GM18870 (cell line): ENCODE results near the gene HIVEP2.

Source experiments
- ATAC-seq: cut with Tn5 transposase; IDR thresholded peaks from one replicate; pipeline ENCODE4 v1.9.1; 2021; ENCODE audit warnings: moderate library complexity; ENCODE audit not compliant: unreplicated experiment

HIVEP2 gene

DNA sequence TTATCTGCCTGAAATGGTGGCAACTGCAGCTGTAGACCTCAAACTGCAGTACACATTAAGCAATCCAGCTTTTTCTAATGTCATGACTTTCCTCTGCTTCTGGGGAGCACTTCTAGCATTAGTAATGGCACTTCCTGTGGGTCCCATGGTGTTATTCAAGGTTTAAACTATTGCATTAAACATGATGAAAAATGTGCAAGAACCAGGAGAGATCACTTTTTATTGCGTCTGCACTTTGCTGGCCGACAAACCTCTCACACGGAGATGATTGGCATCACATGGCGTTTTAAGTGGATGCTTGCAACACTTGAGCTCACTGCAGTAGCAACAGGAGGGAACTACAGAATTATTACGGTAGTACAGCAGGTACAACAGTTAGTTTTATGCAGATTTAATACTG is 148.4 kb downstream of the HIVEP2 start:
- no peak for ATAC-seq

DNA sequence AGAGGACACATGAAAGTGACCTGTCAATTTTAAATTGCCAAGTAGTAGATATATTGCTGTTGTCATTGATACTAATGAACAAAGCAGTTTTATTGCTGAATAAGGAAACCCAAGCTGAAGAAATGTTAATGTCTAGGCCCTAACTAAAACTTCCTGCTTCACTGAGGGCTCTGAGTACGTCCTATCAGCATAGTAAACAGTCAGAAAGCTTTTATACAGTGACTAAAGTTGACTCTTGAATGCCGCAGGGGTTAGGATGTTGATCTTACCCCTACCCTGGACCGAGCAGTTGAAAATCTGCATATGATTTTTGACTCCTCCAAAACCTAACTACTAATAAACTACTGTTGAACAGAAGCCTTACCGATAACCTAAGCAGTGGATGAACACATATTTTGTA is 149.0 kb downstream of the HIVEP2 start:
- ATAC-seq = no peak

DNA sequence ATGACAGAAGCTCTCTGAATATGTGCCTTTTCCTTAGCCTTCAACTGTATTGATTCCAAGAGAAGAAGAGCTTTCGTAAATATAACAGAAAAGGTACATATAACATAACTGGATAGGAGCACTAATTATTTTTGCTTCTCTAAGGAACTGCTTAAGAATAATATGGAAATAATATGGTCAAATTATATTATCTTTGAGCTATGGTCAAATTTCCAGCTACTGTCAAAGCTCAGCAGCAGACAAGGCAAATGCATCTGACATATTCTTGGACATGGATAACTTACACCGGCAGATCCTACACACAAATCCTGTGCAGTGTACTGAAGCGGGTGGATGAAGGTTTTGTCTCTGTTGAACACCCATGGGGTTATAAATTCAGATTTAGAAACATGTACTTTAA is 150.6 kb downstream of the HIVEP2 start:
- no peak for ATAC-seq

DNA sequence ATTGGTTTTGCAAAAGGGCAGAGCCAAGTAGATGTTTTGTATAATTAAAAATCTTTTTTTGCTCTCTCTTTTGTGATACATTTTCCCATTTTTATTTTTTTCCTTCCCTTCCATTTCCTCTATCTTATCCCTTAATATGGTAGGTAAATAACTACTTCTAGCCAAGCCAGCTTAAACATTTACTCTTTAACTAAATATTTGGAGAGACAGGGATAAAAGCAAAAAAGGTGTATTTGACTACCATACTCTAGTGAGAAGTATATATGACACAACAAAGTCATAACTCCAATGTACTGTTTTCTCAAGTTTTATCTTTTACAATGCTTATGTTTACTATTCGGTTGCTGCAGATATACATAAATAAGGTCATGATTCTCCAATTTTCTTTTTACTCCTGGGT is 154.7 kb downstream of the HIVEP2 start:
- no peak for ATAC-seq

DNA sequence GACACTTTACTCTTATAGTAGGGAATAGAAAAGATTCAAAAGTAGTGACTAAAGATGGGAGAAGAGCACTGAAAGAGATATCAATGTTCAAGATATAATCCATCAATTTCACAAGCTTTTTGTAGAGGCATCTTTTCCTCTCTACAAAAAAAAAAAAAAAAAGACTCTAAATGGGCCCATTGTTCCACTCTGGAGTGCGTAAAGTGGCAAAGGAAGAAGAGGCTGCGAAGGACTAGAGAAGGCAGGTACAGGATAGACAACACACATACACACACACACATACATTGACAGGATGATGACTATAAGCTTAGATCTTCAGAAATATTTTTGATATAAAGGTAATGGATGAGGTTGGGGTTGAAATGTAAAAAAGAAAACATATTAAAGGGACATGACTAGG is 157.6 kb downstream of the HIVEP2 start:
- ATAC-seq = no peak

DNA sequence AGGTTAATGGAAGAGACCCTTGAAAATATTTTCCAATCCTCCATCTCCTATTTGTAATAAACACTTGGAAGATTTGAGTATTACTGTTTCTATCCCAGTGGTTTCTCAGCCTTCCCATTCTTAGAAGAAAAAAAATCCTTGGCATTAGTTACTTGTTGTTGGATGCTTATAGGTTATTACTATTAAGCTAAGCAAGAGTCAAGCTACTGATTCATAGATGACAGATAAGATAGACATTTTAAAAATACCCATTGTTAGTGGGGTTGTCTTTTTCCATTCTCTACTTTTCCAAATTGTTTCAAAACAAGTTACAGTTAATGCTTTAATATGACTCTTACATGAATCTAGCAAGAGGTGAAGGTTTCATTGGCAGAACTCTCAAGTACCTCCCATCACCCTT is 158.5 kb downstream of the HIVEP2 start:
- no peak for ATAC-seq

DNA sequence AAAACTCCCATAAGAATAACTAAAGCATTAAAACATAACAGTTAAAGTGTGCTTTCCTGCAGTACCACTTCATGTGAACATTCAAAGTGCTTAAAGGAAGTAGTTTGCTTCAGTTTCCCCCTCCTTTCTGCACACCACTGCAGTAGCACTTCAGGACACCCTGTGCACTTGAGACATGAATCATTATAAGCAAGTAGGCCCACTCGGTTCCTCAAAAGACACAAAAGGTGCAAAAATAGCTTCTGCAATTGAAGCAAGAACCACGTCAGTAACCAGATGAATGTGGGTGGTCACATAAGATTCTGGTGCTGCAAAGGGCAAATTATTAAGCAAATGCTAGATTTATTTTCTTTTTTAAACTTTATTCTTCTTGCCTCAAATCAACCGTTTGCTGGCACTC is 160.6 kb downstream of the HIVEP2 start:
- peak; percentile 98 for ATAC-seq

DNA sequence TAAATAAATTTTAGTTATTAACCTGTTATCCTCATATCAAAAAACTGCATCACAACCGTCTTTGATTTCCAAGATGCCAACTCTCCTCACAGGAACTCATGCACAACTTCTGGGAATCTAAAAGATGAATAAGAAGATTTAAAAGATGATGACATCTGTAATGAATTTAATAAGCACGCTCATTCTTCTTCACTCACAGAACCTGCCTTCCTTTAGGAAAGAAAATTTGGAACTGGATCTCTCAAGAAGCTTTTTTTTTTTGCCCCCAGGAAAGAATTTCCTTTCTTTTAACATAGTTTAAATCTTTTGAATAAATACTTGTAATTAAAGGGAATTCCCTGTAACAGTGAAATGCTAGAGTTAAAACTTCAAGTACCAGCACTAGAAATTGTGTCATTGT is 161.5 kb downstream of the HIVEP2 start:
- ATAC-seq = no peak

DNA sequence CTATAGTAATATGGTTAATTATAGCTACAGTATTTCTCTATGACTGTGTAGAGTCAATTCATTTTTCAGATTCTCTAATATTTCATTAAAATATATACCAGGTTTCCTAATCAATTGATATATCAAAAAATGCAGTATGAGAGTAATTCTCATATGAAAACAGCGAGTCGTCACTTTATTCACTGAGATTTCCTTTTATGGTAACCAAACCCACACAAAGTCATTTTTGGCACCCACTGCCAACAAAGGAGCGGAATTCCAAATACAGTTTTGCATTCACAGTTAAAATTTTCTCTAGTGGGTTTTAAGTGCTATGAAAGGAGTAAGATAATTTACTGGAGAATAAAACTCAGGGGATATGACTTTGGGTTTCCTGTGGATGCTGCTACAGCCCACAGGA is 163.8 kb downstream of the HIVEP2 start:
- ATAC-seq = no peak

DNA sequence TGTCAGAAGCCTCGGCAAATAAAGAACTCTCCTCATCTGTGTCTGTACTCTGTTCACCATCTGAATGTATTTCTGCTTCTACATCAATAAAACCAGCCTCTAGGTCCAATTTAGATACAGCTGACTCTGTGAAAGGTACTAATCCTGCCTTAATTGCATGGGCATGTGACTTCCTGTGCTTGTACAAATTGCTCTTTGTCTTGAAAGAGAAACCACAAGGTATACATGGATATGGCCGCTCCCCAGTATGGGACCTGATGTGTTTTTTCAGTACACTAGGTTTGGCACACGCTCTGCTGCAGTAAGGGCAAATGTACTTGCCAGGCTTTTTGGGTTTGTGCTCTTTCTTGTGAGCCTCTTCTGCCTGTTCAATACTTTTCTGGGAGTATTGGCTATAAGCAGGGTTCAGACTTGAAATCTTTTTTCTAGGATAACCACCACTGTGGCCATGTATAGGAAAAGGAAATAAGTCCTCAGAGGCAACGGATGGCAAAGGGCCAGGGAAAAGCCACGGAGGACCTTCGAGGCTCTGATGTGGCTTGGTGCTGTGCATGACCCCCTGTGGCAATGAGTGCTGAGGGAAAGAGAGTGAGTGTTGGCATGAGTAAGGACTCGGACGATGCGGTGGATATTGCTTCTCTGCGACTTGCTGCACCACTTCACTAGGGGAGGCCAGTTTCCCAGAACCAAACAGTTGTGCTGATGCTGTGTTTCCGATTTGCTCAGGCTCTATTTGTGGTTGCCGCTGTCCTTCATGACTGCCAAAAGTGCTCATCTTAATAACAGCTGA is 170.9 kb downstream of the HIVEP2 start:
- no peak for ATAC-seq

DNA sequence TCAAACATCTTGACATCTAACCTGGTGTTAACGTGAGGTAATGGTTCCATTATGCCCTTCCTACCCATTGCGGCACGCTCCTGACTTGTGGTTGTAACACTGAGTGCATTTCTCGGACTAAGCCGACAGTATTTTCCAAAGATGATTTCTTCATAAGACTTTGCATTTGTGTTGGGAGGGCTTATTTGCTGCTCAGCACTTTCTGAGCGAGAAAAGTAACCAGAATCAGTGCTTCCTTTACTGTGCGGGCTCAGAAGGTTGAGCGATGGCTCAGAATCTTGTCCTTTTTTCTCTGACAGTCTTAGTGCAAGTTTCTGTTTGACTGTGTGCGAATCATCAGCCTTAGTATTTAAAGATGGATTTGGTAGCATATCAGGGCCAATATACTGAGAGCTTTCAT is 171.7 kb downstream of the HIVEP2 start:
- ATAC-seq = no peak

DNA sequence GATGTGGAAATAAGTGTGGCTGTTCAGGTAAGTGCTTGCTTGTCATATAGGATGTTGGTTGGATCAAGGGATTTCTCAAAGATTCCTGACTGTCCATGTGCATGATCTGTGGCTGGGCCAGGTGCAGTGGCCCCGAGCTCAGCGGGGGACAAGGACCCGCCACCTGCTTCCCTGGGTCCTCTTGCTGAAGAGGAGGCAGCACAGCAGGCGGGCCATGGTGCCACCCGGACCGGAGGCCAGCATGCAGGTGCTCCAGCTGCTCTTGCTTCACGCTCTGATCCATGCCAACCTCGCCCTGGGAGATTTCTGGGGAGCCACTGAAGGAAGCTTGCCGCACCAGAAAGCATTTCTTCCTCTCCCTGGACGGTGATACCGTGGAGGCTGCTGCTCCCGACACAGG is 173.8 kb downstream of the HIVEP2 start:
- no peak for ATAC-seq

DNA sequence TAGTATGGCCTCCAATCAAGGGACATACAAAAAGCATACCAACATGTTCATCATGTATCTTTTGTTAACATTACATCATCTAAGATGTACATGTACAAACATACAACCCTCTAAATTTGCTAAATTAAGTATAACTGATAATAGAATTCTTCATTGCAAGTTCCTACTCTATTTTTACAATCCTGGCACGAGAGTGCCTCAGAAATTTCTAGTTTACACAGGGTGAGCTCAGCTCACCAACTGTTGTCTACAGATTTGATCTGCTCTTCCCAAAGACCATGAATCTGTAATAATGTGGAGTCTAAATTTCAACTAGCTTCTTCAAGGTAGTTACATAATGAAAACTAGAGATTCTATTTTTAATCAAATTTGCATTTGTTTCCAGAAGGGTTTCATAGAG is 179.7 kb downstream of the HIVEP2 start:
- no peak for ATAC-seq

DNA sequence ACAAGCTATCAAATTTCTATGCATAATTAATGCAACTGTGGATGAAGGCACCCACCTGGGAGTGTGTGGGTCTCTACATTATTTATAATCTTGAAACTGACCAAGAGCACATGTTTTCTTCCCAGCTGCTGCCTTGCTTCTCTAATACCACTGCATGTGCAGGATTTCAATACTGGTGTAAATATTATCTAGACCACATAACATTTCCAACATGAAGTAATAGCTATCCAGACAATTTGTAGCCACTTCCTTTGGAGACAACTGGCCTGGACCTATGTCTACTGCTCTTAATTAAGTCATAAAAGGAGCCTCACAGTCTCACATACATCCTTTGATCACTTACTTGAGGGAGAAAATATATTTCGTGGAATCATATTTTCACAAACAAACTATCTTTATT is 180.7 kb downstream of the HIVEP2 start:
- ATAC-seq = no peak

DNA sequence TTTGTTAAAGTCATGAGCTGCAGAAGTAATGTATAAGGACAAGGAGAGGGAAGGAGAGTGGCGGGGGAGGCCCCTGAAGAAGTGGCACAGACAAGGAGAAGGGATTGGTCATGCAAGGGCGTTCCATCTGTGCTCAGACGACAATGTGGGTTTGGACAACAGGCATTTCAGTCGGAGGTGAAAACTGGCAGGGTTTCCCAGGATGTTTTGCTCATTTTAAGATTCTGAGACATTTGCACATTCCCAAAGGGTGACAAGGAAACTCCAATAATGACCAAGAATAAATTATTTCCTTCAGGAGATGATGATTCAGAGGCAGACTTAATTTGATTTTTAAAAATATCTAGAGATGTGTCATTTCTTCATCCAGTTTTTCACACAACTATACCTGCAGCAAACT is 181.8 kb downstream of the HIVEP2 start:
- no peak for ATAC-seq

DNA sequence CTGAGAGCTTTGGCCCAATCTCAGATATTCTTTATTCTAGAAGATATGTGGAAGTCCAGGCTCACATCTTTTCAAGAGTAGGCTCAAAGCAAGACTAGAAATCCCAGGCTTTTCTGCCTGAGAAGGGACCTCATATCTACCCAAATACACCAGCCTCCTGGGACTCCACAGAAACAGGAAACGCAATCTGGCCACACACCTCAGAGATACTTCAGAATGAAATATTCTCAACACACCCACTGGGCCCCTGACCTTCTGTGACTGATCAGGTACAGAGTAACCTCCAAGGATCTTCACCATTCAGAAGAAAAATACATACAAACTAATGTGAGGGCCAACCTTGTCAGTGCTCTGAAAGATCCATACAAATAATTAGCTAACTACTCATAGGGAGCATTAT is 183.2 kb downstream of the HIVEP2 start:
- peak; percentile 78 for ATAC-seq

DNA sequence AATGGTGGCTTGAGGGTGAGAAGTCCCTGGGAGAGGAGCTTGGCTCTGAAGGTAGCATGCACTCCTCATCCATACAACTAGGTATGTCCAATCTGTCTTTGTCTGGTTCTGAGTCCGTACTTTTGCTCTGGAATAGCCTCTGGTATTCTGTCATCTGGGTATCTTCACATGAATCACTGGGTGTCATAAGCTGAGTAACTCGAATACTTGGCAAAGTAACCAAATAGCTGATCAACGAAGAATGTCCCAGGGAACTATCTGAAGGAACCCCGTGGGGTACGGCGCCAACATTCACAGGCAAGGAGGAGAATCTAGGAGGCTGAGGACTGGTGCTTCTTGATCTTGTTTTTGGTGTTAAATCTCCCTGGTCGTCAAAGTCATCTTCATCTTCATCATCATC is 184.8 kb downstream of the HIVEP2 start:
- ATAC-seq = no peak

DNA sequence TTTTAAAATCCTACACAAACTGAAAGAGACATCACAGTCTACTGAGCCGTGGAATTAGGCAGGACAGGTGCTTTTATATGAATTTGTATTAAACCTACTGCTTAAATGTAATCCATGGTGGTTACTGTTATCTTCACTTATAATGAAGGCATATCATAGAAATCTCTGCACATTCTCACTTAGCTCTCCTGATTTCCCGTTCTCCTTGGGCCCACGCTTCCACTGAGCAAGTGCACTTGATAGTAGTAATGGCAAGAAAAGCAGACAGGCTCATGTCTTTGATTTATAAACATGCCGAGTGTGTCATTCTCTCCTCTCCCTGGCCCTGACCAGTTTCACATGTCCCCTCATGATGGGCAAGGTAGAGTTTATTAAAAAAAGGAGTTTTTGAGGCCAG is 186.3 kb downstream of the HIVEP2 start:
- no peak for ATAC-seq

DNA sequence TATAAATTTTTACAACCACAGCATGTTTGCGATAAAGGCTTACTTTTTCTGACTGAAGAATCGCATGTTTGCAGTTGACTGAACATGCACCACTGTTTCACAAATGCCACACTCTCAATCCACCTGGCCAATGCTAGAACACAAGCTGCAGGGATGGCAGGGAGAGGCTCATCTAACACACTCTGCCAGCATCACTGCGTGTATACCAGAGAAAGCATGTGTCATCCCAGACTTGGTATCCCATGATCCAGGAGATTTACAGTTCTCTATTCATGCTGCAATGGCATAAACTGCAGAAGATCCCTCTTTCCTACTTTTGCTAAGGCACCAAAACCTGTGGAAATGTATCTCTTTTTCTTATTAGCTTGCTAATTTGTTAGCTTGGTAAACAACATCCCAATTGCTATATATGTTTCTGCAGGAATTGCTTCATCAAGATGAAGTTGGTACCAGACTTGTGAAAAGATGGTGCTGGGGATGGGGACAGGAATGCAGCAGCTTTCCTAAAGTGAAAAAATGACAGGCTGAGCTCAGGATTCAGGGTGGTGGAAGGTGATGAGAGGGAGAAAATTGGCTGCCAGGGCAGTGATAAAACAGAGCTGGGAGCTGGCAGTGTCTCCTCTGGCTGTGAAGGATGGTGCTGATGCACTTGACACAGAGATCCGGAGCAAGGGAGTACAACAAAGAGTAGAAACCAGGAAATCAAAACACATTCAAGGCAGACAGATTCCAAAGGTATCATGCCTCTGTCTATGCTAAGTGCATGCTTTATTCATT is 186.9 kb downstream of the HIVEP2 start:
- no peak for ATAC-seq

DNA sequence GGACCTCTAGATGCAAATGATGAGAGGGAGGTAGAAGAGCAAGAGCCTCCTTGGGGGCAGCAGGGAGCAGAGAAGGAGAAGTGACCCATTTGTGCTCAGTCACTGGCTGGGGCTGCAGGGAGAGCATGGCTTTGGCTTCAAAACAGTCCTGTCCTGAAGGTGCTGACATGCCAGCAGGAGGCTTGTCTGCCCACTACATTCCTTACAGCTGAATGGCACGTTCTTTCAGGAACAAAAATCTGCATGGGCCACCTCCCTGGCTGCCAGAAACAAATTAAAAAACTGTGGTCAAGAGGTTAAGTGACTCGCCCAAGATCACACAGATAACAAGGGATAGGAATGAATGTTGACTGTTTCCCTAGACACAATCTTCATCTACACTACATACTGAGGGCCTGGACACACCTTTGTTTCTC is 188.8 kb downstream of the HIVEP2 start:
- no peak for ATAC-seq

DNA sequence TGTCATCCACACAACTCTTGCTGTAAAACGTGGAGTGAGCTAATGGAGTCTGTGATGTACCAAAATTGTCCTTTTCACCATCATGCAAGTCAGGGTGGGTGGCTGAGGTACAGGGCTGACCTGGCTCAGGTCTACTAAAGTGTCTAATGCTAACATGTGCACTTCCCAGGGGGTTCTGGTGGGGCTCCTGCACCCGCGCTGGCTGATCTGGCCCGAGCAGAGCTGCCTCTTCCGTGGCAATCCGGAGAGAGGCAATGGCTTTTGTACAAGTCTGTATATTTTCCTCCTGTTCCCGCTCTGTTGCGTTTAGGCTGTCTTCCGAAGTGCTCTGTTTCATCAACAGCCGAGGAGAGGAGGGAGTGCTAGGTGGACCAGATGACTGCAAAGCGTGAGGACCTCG is 191.8 kb downstream of the HIVEP2 start:
- no peak for ATAC-seq

DNA sequence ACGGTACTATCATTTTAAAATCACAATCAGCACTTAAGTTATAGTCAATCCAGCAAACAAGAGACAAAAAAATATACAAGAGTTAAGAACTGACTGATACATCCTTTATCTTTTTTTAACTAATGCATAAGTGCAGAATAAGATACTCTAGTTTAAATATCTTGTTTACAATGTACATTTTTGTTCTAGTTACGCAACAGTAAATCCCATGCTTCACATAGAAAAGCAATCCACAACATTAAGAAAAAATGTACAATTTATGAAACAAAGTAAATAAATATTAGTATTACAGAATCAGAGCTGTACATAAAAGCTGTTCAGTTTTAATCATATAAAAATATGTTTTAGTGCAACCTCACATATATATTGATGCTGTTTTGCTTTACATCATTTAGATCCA is 192.6 kb downstream of the HIVEP2 start:
- no peak for ATAC-seq

DNA sequence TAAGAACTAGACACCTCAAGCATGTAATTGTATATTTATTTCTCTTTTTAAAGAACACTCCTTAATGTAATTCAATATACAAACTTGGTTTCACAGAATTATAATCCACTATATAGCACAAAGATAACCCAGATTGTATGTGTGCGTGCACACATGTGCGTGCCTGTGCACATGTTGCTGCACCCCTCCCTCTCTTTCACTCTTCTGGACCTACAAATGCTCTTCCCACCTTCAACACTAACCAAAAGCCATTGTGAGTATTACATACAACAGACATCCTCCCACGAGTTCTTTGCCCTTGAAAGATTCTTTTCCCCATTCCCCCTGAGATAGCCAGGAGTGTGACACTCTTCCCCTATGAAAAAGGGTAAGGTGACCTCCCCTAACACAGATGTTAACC is 193.5 kb downstream of the HIVEP2 start:
- no peak for ATAC-seq
